GM18517 (cell line): Measurements from ENCODE around the gene DISC1.
A peak's percentile ranks its signal among the peaks of the same experiment; 100 is the strongest.
"Not testable (repeated sequence)": the region's sequence is repeated elsewhere in the genome, so short reads cannot be mapped to it uniquely, and the experiment has no call there.

Experiments
- ATAC-seq: cut with Tn5 transposase; IDR thresholded peaks from one replicate; pipeline ENCODE4 v1.9.1; 2021; ENCODE audit warnings: mild to moderate bottlenecking, moderate library complexity; ENCODE audit not compliant: unreplicated experiment

Gene DISC1

DNA sequence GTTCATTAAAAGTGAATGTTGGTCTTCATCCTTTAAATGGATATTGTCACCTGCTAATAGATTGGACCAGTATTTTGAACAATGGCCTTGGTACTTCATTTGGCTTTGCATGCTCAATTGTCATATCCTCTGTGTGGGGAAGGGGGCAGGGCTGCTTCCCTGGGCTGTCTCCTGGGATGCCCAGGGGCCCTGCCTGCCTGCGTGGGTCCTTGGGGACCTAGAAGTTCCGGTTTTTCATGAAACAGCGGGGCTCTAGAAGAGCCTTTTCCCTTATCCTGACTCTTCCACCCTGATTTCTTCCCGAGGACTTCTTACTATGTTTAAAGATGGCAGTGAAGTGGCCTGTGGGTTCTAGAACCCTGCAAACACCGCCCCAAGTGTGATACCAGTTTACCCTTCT is 97.5 kb downstream of the DISC1 start:
- ATAC-seq: no peak

DNA sequence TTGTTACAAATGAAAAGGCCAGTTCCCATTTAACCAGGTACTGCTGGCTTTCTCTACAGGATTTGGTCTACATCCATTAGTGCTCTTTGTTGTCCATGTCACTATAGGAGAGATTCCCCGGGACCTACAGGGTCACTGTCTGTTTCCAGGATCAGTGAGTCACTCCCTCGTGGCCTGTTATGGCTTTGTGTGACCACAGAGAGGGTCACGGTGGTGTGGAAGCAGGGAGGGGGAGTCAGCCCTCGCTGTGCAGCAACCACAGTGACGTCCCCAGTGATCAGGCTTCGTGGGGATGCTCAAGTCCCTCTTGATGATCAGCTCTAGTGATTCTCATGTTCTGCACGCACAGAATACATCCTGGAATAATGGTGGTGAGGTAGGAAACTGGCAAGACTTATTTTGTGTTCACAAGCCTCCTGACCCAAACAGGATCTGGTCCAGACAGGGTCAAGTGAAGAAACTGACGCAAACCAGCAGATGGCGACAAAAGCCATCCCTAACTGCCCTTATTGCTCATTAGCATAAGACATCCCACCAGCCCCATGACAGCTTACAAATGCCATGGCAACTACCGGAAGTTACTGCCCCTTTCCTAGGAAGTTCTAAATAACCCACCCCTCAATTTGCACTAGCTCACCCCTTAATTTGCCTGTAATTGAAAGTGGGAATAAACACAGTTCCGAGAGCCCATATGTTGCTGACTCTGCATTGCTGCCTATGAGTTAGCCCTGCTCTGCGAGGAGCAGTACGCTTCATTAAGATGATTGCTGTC is 98.5 kb downstream of the DISC1 start:
- no peak for ATAC-seq

DNA sequence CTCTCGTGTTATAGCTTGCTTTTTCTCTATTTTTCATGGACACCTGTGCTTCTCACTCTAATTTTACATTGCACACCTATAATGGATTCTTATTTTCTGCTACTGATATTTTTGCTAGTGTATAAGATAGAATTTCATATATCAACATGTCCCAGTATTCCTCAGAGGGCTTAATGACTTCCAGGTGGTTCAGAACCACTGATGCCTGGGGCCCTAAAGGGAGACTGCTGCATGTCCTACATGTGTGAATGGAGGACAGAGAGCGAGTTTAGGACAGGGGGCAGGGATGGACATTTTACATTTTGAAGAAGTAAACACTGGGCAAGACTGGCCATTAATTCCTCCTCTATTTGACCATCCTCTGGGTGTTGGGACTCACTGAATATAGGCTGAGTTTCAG is 100.6 kb downstream of the DISC1 start:
- no peak for ATAC-seq

DNA sequence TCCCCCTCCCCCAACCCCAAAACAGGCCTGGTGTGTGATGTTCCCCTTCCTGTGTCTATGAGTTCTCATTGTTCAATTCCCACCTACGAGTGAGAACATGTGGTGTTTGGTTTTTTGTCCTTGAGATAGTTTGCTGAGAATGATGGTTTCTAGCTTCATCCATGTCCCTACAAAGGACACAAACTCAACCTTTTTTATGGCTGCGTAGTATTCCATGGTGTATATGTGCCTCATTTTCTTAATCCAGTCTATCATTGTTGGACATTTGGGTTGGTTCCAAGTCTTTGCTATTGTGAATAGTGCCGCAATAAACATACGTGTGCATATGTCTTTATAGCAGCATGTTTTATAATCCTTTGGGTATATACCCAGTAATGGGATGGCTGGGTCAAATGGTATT is 102.4 kb downstream of the DISC1 start:
- not testable (repeated sequence) for ATAC-seq

DNA sequence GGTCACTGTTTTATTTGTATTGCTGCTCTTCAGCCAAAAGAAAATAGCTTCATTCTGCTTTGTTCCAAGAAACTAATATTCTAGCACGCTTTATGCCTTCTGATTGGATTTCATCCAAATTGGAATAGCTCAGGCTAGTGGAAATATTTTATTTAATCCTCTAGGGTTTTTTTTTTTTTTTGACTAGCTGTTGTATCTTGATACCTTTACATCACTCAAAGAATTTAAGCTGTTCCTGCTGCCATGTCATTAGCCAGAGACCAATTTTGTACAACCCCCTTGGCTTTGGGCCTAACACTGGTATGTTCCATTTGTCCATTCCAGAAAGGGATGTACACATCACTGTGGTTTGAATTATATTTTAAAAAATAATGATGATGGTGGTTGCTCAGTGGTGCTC is 103.0 kb downstream of the DISC1 start:
- ATAC-seq: no peak

DNA sequence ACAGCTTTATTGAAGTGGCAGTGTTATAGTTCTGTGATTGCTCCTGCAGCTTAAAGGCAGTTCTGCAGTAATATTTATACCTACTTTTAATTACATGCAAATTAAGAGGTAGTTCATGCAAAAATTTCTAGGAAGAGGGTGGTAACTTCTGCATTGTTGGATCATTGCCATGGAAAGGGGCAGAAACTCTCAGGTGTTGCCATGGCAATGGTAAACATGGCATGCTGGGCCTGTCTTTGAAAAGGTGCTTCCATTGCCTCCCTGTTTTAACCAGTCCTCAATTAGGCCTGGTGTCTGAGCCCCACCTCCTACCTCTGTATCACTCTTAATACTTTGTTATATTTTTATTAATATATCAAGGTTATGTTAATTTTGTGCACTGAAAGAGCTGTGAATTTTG is 104.7 kb downstream of the DISC1 start:
- ATAC-seq: no peak

DNA sequence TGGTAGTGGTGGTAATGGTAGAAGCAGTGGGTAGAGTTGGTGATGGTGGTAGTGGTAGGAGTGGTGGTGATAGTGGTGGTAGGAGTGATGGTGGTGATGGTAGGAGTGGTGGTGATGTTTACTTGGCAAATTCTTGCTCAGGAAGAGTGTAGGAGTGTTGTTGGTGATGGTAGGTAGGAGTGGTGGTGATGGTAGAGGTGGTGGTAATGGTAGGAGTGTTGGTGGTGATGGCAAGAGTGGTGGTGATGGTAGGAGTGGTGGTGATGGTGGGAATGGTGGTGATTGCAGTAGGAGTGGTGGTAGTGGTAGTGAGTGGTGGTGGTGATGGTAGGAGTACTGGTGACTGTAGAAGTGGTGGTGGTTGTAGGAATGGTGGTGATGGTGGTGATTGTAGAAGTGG is 106.5 kb downstream of the DISC1 start:
- ATAC-seq: no peak

DNA sequence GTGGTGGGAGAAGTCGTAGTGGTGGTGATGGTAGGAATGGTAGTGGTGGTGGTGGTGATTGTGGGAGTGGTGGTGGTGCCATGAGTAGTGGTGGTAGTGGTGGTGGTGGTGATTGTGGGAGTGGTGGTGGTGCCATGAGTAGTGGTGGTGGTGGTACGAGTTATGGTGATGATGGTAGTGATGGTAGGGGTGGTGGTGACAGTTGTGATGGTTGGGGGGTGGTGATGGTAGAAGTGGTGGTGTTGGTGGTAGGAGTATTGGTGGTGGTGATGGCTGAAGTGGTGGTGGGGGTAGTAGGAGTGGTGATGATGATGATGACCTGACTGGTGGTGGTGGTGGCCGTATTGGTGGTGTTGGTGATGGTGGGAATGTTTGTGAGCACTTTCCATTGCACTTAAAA is 107.1 kb downstream of the DISC1 start:
- no peak for ATAC-seq

DNA sequence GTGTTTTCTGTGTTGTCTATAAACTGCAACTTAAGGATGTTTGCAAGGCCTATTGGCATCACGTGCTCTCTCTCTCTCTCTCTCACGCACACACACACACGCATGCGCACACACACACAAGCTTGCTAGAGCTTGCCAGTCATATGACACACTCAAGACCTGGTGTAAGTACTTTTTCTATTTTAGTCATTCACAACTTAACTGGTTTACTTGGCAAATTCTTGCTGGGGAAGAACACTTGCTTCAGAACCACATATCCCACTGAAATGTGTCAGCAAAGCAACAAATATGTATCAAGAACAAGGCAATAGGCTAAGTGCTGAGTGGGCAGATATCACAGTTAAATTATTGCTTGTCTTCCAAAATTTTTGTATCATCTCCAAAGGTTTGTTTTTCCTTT is 107.8 kb downstream of the DISC1 start:
- ATAC-seq: no peak

DNA sequence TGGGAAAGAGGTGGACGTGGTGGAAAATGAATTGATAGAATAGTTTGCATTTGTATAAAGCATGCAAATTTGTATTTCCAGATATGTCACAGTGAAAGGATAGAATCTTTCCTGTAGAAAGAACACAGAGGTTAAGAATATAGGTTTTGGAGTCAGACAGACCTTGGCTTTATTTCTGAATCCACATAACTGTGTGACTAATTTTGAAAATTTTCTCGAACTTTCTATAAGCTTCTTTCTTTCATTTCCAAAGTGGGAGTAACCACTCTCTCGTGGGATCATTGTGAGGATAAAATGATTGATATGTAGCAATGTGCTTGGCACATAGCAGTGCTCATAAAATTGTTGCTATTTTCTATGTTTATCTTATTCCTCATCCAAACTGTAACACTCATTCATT is 108.8 kb downstream of the DISC1 start:
- no peak for ATAC-seq

DNA sequence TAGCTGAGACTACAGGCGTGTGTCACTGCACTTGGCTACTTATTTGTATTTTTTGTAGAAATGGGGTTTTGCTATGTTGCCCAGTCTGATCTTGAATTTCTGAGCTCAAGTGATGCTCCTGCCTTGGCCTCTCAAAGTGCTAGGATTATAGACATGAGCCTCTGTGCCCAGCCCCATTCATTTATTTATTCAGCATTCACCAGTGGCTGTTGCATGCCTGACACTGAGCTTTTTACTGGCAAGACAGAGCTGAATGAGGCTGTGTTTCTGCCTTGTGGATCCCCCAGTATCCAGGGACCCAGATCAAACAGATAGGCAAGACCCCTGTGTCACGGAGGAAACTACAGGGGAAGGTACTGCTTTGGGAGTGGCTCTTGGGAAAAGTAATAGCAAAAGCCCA is 109.4 kb downstream of the DISC1 start:
- ATAC-seq: no peak

DNA sequence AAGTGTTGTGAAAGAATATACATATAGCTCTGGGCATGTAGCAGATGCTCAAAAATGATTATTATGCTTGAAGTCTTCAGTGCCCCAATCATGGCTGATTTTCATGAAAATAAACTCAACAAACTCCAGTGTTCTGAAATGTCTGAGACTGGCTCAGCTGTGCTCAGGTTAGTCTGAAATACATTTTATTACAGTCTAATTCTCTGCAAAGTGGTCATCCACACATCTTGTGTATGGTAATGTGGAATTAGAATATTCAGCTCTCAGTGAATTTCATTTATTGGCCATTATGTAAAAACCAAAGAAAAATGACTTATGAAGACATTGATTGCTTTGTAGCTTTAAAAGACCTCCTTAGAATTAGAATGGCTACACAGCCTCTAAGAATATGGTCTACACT is 109.9 kb downstream of the DISC1 start:
- no peak for ATAC-seq

DNA sequence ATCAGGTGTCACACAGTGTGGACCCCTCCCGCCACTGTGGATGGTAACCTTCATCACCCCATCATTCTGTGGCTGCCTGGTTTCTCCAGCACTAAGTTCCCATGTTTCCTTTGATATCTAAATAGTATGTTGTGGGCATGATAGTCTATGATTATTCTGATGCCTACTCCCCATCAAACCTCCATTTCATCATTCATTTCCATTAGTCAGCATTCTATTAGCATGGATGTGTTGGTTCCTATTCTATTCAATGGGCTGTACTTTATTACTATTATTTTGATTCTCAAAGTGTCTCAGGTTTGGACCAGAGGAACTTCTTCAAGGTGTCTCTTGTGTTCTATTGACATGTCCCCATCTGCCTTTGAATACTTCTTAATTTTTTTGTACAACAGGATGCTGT is 112.0 kb downstream of the DISC1 start:
- ATAC-seq: no peak

DNA sequence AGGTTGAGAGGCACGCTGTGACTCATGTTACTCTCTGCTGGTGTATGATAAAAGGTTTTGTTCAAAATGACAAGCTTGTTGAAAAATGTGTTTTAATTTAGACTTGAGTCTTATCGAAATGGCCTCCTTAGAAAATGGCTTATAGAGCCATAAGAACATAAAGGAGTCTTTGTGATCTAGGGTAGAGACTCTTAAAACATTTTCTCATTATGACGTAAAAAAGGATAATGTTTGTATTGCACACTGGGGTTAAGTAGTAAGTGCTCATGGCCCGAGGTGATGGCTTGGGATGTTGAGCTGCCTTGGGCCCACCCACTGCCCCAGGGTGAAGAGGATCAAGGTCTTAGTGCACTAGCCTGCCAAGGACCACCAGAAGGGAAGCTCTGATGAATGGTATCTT is 117.4 kb downstream of the DISC1 start:
- no peak for ATAC-seq

DNA sequence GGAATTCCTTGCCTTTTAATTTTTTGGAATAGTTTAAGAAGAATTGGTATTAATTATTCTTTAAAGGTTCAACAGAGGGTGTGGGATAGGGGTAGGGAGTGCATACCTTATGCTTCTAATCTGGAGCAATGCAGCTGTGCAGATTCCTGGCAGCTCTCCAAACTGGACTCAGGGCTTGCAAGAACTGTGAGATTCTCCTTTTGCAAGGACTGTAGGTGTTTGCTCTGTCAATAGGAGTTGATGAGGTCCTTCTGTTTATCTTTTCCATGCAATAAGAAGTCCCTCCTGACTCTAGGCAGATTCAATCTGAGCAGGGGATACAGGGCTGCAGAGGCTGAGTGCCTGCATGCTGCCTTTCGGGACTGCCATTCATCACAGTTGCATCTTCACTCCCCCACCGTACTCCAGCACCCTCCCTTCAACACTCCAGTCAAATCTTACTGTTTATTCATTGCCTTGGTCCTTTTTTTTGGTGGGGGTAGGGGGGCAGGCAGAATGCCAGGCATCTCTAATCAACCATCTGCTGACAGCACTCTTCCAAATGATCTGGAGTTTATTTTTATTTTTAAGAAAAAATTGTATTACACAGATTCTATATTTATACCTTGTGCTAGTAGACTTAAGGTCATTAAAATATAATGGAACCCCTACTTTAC is 122.3 kb downstream of the DISC1 start:
- ATAC-seq: no peak

DNA sequence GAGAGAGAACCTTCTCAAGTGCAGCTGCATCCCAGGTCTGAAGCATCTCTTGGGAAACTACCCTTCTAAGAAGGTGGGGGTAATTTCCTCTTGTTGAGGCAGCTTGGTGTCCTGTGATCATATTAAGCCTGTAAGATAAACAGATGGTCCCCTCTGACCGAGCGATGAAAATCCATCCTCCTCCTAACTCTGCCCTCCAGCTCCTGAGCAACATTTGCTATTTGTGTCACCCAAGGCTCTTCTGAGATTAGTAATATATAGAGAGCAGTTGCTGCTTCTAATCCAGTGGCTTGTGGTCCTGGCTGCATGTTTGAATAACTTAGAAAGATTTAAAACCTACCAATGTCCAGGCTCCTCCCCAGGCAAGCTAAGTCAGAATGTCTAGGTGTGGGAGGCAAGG is 123.7 kb downstream of the DISC1 start:
- ATAC-seq: no peak

DNA sequence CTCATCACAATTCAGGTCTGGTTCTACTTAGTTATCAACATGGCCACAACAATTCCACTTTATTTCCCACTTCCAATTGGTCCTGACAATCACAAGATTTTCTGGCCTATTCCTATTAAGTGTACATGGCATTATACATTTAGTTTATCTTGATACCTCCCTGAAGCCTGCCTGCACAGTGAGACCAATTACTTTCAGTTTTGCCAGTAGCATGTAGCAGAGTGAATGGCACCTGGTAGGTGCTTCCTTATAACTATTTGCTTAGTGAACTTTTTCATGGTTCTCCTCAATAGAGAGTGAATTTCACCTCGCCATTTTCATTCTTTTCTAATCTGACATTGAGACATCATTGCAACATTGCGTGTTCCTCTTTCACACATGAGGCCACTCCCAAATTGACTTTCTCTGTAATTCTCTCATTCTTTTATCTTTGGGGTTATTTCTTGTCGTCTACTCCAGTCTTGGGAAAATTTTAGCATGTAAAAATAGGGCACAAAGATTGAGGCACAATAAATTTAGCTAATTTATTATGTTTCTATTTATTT is 124.3 kb downstream of the DISC1 start:
- no peak for ATAC-seq

DNA sequence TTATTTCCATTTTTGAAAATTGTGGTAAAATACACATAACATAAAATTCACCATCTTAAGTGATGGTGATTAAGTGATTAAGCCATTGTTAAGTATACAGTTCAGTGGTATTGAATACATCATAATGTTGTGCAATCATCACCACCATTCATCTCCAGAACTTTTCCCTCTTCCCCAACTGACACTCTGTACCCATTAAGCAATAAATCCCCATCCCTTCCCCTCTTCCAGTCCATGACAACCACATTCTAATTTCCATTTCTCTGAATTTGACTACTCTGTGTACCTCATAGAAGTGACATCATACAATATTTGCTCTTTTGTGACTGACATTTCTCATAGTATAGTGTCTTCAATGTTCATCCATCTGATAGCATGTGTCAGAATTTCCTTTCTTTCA is 124.8 kb downstream of the DISC1 start:
- no peak for ATAC-seq

DNA sequence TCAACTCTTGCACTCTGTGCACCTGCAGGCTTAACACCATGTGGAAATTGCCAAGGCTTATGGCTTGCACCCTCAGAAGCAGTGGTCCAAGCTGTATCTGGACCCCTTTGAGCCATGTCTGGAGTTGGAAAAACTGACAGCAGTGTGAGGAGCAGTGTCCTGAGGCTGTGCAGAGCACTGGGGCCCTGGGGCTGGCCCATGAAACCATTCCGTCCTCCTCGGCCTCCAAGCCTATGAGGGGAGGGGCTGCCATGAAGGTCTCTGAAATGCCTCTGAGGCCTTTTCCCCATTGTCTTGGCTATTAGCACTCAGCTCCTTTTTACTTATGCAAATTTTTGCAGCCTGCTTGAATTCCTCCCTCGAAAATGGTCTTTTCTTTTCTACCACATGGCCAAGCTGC is 126.7 kb downstream of the DISC1 start:
- no peak for ATAC-seq

DNA sequence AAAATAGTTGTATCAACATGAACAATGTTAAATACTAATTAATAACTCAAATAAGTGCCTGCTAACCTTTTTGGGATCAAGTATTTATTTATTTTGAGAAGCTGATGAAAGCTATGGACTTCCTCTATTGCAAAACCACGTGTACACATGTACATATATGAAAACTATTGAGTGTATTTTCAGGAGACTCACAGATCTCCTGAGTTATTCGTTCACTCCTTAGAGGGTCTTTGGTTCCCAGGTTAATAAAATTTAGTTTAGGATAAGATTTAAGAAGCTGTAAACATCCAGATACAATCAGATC is 130.5 kb downstream of the DISC1 start:
- peak; percentile 21 for ATAC-seq

DNA sequence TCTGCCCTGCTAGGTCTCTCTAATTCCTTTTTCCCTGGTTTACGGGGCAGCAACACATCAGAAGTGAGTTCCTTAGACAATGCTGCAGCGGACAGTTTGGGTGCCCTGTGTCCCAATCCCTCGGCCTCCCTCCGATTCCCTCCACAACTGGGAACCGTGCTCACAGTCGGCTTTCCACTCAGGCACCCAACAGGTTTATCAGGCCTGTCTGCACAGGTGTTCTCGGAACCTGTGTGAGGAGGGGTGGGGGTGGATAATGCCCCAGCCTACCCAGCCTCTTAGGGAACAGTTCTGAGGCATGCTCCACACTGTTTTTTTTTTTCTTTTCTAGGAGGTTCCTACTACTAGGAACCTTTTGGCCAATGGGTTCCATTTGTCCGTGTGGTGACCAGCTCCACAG is 131.2 kb downstream of the DISC1 start:
- ATAC-seq: no peak

DNA sequence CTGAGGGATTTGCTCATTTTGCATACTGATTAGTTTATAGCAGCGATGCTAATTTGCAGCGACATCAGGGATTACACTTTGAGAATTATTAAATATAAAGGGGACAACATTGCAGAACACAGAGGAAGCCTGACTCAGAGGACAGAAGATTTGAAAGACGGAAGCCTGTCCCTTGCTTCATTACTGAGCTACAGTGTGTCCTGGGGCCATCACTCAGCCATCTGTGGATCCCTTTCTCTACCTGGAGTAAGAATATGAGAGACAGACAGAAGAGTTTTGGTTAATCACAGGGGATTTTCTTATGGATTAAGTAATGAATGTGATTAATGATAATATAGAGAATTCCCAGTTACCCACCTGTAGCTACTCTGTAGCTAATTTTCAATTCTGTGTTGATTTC is 134.7 kb downstream of the DISC1 start:
- ATAC-seq: no peak
